ENCODE results near the gene ASB9. TPM values are rescaled to one million over a fixed set of nuclear protein-coding genes. Genes with fewer than 3 reads are reported as not detected.
"Not testable (repeated sequence)": the region's sequence is repeated elsewhere in the genome, so short reads cannot be mapped to it uniquely, and the experiment has no call there.

Gene ASB9
- total RNA-seq, 2 donors from 2014 or later: 0.20 to 0.46 TPM

- no peak overlapping the region for H3K4me3 ChIP-seq (ENCODE audit: low read length)
- H3K36me3 ChIP-seq (ENCODE audit: control insufficient read depth, insufficient read depth, low read length): no peaks in the 10 kb centered on the region
- H3K27ac Mint-ChIP-seq: no peak overlapping the region
- no peaks in the 10 kb centered on the region for H3K4me1 ChIP-seq (ENCODE audit: control insufficient read depth, insufficient read depth, low read length)
- no peak overlapping the region for H3K9ac ChIP-seq (ENCODE audit: extremely low read depth, low read length, poor library complexity, severe bottlenecking)
- H3K36me3 Mint-ChIP-seq (ENCODE audit: low read depth): no peaks in the 10 kb centered on the region
- no peak for DNase-seq
- TF ChIP-seq CTCF (conservative IDR thresholded peaks at IDR 0.05): no peak
- H3K27me3 ChIP-seq (ENCODE audit: control insufficient read depth, insufficient read depth, low read length, poor library complexity, severe bottlenecking): no peaks in the 10 kb centered on the region
- H3K4me1 Mint-ChIP-seq: no peaks in the 10 kb centered on the region
- peaks cover 50% of the 10 kb centered on the region for H3K9me3 Mint-ChIP-seq
- no peak overlapping the region for H3K27ac ChIP-seq (ENCODE audit: low read depth, low read length)
- H3K27me3 Mint-ChIP-seq (ENCODE audit: insufficient read depth): no peaks in the 10 kb centered on the region
- H3K9me3 ChIP-seq (ENCODE audit: control insufficient read depth, low read length): no peaks in the 10 kb centered on the region
- 100% methylated on average over 1 of the region's 1 CpG; no CpG with 5 or more reads in 1 of the 2 experiments for WGBS, 2 experiments (ENCODE audit: insufficient coverage in 1 of 2, insufficient read length in 1 of 2)
- no peak overlapping the region for H3K4me3 Mint-ChIP-seq
Measured at GRCh38 chrX:15277604-15278003, 7.7 kb upstream of the ASB9 start.

GRCh38 chrX:15274946-15275345 is 5.1 kb upstream of the ASB9 start:
- Histone ChIP-seq H3K4me1 (ENCODE audit: control insufficient read depth, insufficient read depth, low read length) (no peaks in the 10 kb centered on the region), H3K27ac (ENCODE audit: low read depth, low read length) (no peak overlapping the region), H3K9me3 (ENCODE audit: control insufficient read depth, low read length) (no peaks in the 10 kb centered on the region), H3K27me3 (ENCODE audit: control insufficient read depth, insufficient read depth, low read length, poor library complexity, severe bottlenecking) (no peaks in the 10 kb centered on the region), H3K9ac (ENCODE audit: extremely low read depth, low read length, poor library complexity, severe bottlenecking) (no peak overlapping the region), H3K4me3 (ENCODE audit: low read length) (no peak overlapping the region), H3K36me3 (ENCODE audit: control insufficient read depth, insufficient read depth, low read length) (no peaks in the 10 kb centered on the region)
- H3K27me3 Mint-ChIP-seq (ENCODE audit: insufficient read depth): no peaks in the 10 kb centered on the region
- WGBS, 2 experiments (ENCODE audit: insufficient coverage in 1 of 2, insufficient read length in 1 of 2): 88% methylated on average over 2 of the region's 2 CpGs; no CpG with 5 or more reads in 1 of the 2 experiments
- no peaks in the 10 kb centered on the region for H3K4me1 Mint-ChIP-seq
- H3K36me3 Mint-ChIP-seq (ENCODE audit: low read depth): no peaks in the 10 kb centered on the region
- no peak for DNase-seq
- TF ChIP-seq CTCF (conservative IDR thresholded peaks at IDR 0.05): no peak
- peaks cover 46% of the 10 kb centered on the region for H3K9me3 Mint-ChIP-seq
- H3K4me3 Mint-ChIP-seq: no peak overlapping the region
- H3K27ac Mint-ChIP-seq: no peak overlapping the region

GRCh38 chrX:15273275-15273674 is 3.4 kb upstream of the ASB9 start:
- not testable (repeated sequence) for H3K27me3 Mint-ChIP-seq (ENCODE audit: insufficient read depth); H3K27ac Mint-ChIP-seq; H3K4me3 ChIP-seq (ENCODE audit: low read length); H3K9me3 ChIP-seq (ENCODE audit: control insufficient read depth, low read length); H3K27ac ChIP-seq (ENCODE audit: low read depth, low read length); H3K4me3 Mint-ChIP-seq; H3K9ac ChIP-seq (ENCODE audit: extremely low read depth, low read length, poor library complexity, severe bottlenecking); H3K36me3 Mint-ChIP-seq (ENCODE audit: low read depth); H3K4me1 ChIP-seq (ENCODE audit: control insufficient read depth, insufficient read depth, low read length); H3K4me1 Mint-ChIP-seq; DNase-seq; H3K36me3 ChIP-seq (ENCODE audit: control insufficient read depth, insufficient read depth, low read length); H3K27me3 ChIP-seq (ENCODE audit: control insufficient read depth, insufficient read depth, low read length, poor library complexity, severe bottlenecking)
- H3K9me3 Mint-ChIP-seq: peaks cover 45% of the 10 kb centered on the region
- WGBS, 2 experiments (ENCODE audit: insufficient coverage in 1 of 2, insufficient read length in 1 of 2): 92 to 97% methylated on average over 4 to 10 of the region's 10 CpGs

- Mint-ChIP-seq H3K9me3 (peaks cover 49% of the 10 kb centered on the region), H3K4me3 (no peak overlapping the region), H3K4me1 (peaks cover 2% of the 10 kb centered on the region), H3K27ac (no peak overlapping the region), H3K36me3 (ENCODE audit: low read depth) (no peaks in the 10 kb centered on the region), H3K27me3 (ENCODE audit: insufficient read depth) (no peaks in the 10 kb centered on the region)
- H3K27me3 ChIP-seq (ENCODE audit: control insufficient read depth, insufficient read depth, low read length, poor library complexity, severe bottlenecking): no peaks in the 10 kb centered on the region
- TF ChIP-seq CTCF (conservative IDR thresholded peaks at IDR 0.05): no peak
- no peaks in the 10 kb centered on the region for H3K9me3 ChIP-seq (ENCODE audit: control insufficient read depth, low read length)
- no peak overlapping the region for H3K27ac ChIP-seq (ENCODE audit: low read depth, low read length)
- 100% methylated on average over 1 of the region's 1 CpG for WGBS, 2 experiments (ENCODE audit: insufficient coverage in 1 of 2, insufficient read length in 1 of 2)
- H3K36me3 ChIP-seq (ENCODE audit: control insufficient read depth, insufficient read depth, low read length): no peaks in the 10 kb centered on the region
- no peak for DNase-seq
- H3K4me1 ChIP-seq (ENCODE audit: control insufficient read depth, insufficient read depth, low read length): no peaks in the 10 kb centered on the region
- H3K4me3 ChIP-seq (ENCODE audit: low read length): no peak overlapping the region
- H3K9ac ChIP-seq (ENCODE audit: extremely low read depth, low read length, poor library complexity, severe bottlenecking): no peak overlapping the region
Measured at GRCh38 chrX:15271757-15272156, 1.9 kb upstream of the ASB9 start.
